ENCODE measurements around the gene ACRBP. TPM values are rescaled to one million over a fixed set of nuclear protein-coding genes. Genes with fewer than 3 reads are reported as not detected.

Gene ACRBP
- total RNA-seq, 1 experiment from 2014 or later: 0.54 TPM

Other genes with a start within 250 kb of the ACRBP start
- gene CD27, start 202.5 kb downstream of the ACRBP start, total RNA-seq (2021; ENCODE audit: unreplicated experiment): 0.23 TPM
- gene TAPBPL, start 195.4 kb downstream of the ACRBP start, total RNA-seq (2021; ENCODE audit: unreplicated experiment): 7.8 TPM
- gene VAMP1, start 176.8 kb downstream of the ACRBP start, total RNA-seq (2021; ENCODE audit: unreplicated experiment): 11.2 TPM
- 194 TPM for gene MRPL51, start 154.2 kb downstream of the ACRBP start, total RNA-seq (2021; ENCODE audit: unreplicated experiment)
- 80.3 TPM for gene NCAPD2, start 153.3 kb downstream of the ACRBP start, total RNA-seq (2021; ENCODE audit: unreplicated experiment)
- gene GAPDH, start 112.9 kb downstream of the ACRBP start, total RNA-seq (2021; ENCODE audit: unreplicated experiment): 2,912 TPM
- 0.36 TPM for gene IFFO1, start 91.4 kb downstream of the ACRBP start, total RNA-seq (2021; ENCODE audit: unreplicated experiment)
- 90.3 TPM for gene NOP2, start 79.1 kb downstream of the ACRBP start, total RNA-seq (2021; ENCODE audit: unreplicated experiment)
- gene CHD4, start 40.1 kb downstream of the ACRBP start, total RNA-seq (2021; ENCODE audit: unreplicated experiment): 123 TPM
- gene LPAR5, start 11.5 kb downstream of the ACRBP start, total RNA-seq (2021; ENCODE audit: unreplicated experiment): not detected
- gene ING4, start 15.7 kb upstream of the ACRBP start, total RNA-seq (2021; ENCODE audit: unreplicated experiment): 11.4 TPM
- gene ZNF384, start 41.9 kb upstream of the ACRBP start, total RNA-seq (2021; ENCODE audit: unreplicated experiment): 54.3 TPM
- gene PIANP, start 53.4 kb upstream of the ACRBP start, total RNA-seq (2021; ENCODE audit: unreplicated experiment): 0.13 TPM
- gene COPS7A, start 76.6 kb upstream of the ACRBP start, total RNA-seq (2021; ENCODE audit: unreplicated experiment): 37.5 TPM
- gene MLF2, start 105.7 kb upstream of the ACRBP start, total RNA-seq (2021; ENCODE audit: unreplicated experiment): 175 TPM
- gene PTMS, start 118.9 kb upstream of the ACRBP start, total RNA-seq (2021; ENCODE audit: unreplicated experiment): 395 TPM
- 2.7 TPM for gene LAG3, start 125.1 kb upstream of the ACRBP start, total RNA-seq (2021; ENCODE audit: unreplicated experiment)
- gene CD4, start 142.1 kb upstream of the ACRBP start, total RNA-seq (2021; ENCODE audit: unreplicated experiment): 0.23 TPM
- gene GPR162, start 174.4 kb upstream of the ACRBP start, total RNA-seq (2021; ENCODE audit: unreplicated experiment): 1.3 TPM
- gene P3H3, start 181.0 kb upstream of the ACRBP start, total RNA-seq (2021; ENCODE audit: unreplicated experiment): 11.0 TPM
- 0.21 TPM for gene GNB3, start 193.5 kb upstream of the ACRBP start, total RNA-seq (2021; ENCODE audit: unreplicated experiment)
- 59.0 TPM for gene CDCA3, start 203.9 kb upstream of the ACRBP start, total RNA-seq (2021; ENCODE audit: unreplicated experiment)
- gene USP5, start 204.7 kb upstream of the ACRBP start, total RNA-seq (2021; ENCODE audit: unreplicated experiment): 104 TPM
- 693 TPM for gene TPI1, start 220.1 kb upstream of the ACRBP start, total RNA-seq (2021; ENCODE audit: unreplicated experiment)
- gene SPSB2, start 225.9 kb upstream of the ACRBP start, total RNA-seq (2021; ENCODE audit: unreplicated experiment): 11.6 TPM

All from Panc1 (cell line).